Kidney epithelial cell (primary cell): ENCODE data around the gene ATP8A2. TPM values are rescaled to one million over a fixed set of nuclear protein-coding genes. Genes with fewer than 3 reads are reported as not detected.

Experiments used
- DNase-seq: peaks from one replicate; pipeline ENCODE4 v3.0.0-alpha.2; 2010; ENCODE audit warnings: low read depth
- H3K27me3 ChIP-seq: 2 replicates; pipeline ENCODE4 v1.6.0; 2011; ENCODE audit warnings: low read length; ENCODE audit not compliant: control insufficient read depth, insufficient read depth
- H3K36me3 ChIP-seq: 2 replicates; pipeline ENCODE4 v1.5.1; 2011; ENCODE audit warnings: low read length; ENCODE audit not compliant: control insufficient read depth, insufficient read depth
- H3K4me3 ChIP-seq: 2 replicates; pipeline ENCODE4 v1.5.1; 2011; ENCODE audit warnings: low read depth, mild to moderate bottlenecking, control low read depth, low read length
- total RNA-seq: library from RNA; depleted of rRNA; stranded (reverse); fragments of >200 nt; gene quantifications from 2 replicates; pipeline ENCODE4 v1.2.3, GENCODE V29; 2015
- TF ChIP-seq, protein P1 (sequence below): IDR thresholded peaks from 2 replicates; pipeline ENCODE4 v1.5.1; 2011; ENCODE audit warnings: mild to moderate bottlenecking, moderate library complexity, low read length, control low read depth, inconsistent platforms; ENCODE audit not compliant: insufficient read depth, poor library complexity, severe bottlenecking

Gene ATP8A2
- total RNA-seq, 1 donor from 2014 or later, result 3.8 TPM

DNA sequence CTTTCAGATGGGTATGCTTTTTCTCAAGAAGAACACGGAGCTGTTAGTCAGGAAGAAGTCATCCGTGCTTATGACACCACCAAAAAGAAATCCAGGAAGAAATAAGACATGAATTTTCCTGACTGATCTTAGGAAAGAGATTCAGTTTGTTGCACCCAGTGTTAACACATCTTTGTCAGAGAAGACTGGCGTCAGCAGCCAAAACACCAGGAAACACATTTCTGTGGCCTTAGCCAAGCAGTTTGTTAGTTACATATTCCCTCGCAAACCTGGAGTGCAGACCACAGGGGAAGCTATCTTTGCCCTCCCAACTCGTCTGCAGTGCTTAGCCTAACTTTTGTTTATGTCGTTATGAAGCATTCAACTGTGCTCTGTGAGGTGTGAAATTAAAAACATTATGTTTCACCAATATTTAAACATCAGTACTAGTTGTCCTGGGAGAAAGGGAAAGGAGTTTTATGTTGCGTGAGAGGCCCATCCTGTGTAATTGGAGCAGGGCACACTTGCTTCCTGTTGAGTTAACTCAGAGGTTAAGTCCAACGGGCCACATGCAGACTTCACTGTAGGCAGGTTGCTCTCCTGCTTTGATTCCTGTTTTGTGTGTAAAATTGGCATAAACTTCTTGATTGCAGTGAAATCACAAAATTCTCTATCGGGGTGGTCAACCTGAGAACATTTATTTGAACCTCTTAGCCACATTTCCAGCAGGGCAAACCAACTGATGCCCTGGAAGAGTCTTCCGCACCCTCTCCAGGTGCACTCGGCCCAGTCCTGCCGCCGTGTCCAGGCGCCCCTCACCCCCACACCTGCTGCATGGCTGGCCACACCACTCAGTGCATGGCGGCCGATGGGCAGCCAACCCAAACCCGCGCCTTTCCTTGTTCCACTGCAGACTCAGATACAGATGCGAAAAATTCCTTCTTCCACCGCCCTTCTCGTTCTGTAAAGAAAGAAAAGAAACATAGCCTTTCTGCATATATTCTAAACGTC is 648.4 kb downstream of the ATP8A2 start:
- Histone ChIP-seq H3K4me3 (no peak overlapping the region), H3K27me3 (no peaks in the 10 kb centered on the region), H3K36me3 (no peaks in the 10 kb centered on the region)
- TF ChIP-seq, protein P1, sequence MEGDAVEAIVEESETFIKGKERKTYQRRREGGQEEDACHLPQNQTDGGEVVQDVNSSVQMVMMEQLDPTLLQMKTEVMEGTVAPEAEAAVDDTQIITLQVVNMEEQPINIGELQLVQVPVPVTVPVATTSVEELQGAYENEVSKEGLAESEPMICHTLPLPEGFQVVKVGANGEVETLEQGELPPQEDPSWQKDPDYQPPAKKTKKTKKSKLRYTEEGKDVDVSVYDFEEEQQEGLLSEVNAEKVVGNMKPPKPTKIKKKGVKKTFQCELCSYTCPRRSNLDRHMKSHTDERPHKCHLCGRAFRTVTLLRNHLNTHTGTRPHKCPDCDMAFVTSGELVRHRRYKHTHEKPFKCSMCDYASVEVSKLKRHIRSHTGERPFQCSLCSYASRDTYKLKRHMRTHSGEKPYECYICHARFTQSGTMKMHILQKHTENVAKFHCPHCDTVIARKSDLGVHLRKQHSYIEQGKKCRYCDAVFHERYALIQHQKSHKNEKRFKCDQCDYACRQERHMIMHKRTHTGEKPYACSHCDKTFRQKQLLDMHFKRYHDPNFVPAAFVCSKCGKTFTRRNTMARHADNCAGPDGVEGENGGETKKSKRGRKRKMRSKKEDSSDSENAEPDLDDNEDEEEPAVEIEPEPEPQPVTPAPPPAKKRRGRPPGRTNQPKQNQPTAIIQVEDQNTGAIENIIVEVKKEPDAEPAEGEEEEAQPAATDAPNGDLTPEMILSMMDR, result no peak
- DNase-seq, result peak; percentile 99

DNA sequence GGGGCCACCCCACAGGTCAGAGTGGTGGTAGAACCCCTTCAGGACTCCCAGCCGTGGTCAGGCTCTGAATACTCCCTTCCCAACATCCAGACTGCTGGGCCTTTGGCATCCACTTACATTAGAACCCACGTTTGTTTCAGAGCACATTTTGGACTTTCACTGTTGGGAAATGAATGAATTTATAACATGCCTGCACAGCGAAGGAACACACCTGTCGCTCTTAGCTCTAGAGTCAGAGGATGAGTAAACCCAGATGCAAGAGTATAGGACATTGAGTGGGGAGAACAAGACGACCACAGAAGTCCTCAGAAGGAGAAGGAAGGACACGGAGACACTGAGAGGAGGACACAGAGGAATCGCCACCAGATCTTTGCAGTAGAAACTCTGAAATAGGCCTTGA is 649.1 kb downstream of the ATP8A2 start:
- Histone ChIP-seq H3K36me3 (no peaks in the 10 kb centered on the region), H3K4me3 (no peak overlapping the region), H3K27me3 (no peaks in the 10 kb centered on the region)
- no peak for DNase-seq
- TF ChIP-seq, protein P1, result no peak

DNA sequence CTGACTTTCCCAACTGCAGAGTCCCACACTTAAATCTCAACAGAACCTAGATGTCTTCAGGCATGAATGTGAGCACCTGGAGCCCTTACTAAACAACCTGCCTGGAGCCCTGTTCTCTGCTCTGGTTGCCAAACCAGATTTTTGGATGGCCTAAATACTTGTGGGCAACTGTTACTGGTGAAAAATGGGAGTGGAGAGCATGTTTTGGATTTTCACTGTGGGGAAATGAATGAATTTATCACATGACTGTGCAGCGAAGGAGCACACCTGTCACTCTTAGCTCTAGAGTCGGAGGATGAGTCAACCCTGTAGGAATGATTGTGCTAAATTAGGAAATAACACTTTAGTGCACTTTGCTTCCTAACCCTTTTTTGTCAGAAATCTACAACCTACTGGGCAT is 649.7 kb downstream of the ATP8A2 start:
- peak; percentile 51 for DNase-seq
- Histone ChIP-seq H3K4me3 (no peak overlapping the region), H3K36me3 (no peaks in the 10 kb centered on the region), H3K27me3 (no peaks in the 10 kb centered on the region)
- TF ChIP-seq, protein P1, result no peak

DNA sequence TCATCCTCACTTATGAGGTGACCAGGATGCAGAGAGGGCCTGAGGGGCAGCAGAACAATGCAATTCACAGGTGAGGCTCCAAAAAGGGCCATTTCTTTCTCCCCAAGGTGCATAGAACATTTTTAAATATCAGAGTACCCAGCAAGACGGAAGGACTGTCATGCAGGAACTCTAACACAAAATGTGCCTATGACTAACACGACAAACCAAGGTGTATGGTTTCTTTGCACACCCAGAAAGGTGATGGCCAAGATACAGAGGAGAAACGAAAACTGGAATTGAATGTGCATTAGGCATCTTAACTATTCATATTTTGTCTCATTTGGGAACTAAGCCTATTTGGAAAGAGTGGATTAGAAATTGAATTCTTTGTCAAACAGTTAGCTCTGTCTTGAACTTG is 650.2 kb downstream of the ATP8A2 start:
- Histone ChIP-seq H3K4me3 (no peak overlapping the region), H3K27me3 (no peaks in the 10 kb centered on the region), H3K36me3 (no peaks in the 10 kb centered on the region)
- DNase-seq, result no peak
- TF ChIP-seq, protein P1, result no peak

DNA sequence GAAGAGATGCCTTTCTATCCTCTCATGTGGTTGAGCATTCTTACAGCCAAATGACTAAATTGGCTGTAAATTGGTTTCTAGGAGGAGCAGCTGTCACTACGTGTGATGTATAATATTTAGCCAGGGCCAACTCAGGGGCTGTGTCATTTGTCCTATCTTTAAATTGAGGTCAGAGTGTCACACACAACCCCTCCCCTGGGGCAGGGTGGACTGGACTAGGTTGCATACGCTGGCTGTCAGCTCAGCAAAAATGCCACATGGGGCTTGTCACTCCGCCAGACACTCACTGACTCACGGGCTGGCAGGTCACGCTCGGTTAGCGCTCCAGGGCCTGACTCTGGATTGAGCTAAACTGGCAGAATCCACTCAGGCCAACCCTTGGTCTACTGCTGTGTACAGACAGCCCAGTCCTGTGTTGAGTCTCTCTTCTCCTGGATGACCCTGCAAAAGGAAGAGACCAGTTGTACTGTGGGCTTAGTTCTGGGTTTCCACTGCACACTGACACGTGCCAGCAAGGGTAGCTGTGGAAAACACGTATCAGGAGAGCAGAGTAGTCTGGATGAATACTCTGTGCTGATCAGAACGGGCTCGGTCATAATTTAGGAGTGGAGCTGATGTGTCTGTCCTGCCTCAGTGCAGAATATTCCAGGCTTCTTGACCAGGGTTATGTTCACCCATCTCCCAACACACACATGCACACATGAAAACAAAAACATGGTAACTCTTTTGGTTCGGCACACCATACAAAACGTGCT is 650.9 kb downstream of the ATP8A2 start:
- TF ChIP-seq, protein P1, result no peak

More for the DNA sequence above, 650.9 kb downstream of the ATP8A2 start:
- Histone ChIP-seq H3K36me3 (no peaks in the 10 kb centered on the region), H3K4me3 (no peak overlapping the region), H3K27me3 (no peaks in the 10 kb centered on the region)
- peak; percentile 86 for DNase-seq
